GM18526 (cell line): ENCODE data around the gene PDIA2.

ENCODE experiments used
- POLR2A ChIP-seq: IDR thresholded peaks from 3 replicates; pipeline ENCODE4 v1.6.1; 2011; ENCODE audit not compliant: insufficient read length; ENCODE audit errors: extremely low read depth

PDIA2 gene

DNA sequence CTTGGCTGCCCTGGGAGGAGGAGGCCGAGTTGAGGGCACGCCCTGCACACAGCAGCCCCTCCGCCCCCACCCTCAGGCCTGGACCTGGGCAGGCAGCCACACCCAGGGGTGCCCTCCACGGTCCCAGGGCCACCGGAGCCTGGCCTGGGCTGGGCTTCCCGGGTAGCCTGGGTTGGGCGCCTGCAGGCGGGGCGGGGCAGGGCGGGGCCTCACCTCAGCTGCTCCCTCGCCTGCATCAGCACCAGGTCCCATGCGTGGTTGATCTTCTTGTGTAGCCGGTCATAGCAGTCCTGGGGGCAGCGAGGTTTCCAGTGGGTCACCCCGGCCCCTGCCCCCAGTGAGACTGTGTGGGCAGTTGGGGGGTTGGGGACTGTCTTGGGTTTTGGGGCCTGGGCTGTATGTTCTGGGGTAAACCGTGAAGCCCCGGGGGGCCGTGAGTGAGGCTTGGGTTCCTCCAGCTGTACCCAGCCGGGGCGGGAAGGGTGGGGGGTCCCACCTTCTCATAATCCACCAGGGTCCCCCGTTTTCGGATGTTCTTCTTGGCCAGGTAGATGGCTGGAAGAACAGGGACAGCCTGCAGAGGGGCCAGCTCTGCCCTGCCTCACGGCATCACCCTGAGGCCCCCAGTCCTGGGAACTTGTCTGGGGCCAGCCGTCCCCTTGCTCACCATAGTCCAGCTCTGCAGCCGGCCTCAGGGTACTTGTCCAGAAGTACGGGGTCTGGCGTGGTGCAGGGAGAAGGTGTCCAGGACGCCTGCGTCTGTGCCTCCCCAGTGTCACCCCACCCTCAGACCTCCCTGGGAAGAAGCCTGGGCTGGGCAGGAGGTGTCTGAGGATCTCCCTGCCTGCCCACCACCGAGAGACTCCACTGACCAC is 9.2 kb upstream of the PDIA2 start:
- no peak for TF ChIP-seq POLR2A

DNA sequence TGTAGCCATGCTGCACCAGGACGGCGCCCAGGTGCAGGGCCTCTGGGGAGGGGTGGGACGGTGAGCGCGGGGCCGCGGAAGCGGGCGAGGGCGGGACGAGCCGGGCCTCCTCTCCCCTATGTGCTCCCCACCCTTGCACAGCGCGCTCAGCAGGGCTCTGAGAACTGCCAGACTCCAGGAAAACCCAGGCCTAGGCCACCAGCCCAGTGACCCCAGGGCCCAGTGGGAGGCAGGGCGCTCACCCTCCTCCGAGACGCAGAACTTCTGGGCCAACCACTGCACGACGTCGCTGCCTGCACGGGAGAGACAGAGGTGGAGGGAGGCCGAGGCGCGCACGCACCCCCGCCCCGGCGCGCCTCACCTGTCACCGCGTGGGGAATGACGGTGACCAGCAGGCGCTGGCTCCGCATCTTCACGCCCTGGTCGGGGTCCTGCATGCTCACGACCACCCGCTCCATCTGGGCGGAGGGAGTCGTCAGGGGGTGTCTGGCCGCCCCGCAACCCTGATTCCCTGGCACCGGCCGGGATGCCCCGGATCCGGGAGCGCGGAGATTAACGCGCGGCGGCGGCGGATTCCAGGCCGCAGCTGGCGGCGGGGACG is 7.8 kb upstream of the PDIA2 start:
- no peak for TF ChIP-seq POLR2A

DNA sequence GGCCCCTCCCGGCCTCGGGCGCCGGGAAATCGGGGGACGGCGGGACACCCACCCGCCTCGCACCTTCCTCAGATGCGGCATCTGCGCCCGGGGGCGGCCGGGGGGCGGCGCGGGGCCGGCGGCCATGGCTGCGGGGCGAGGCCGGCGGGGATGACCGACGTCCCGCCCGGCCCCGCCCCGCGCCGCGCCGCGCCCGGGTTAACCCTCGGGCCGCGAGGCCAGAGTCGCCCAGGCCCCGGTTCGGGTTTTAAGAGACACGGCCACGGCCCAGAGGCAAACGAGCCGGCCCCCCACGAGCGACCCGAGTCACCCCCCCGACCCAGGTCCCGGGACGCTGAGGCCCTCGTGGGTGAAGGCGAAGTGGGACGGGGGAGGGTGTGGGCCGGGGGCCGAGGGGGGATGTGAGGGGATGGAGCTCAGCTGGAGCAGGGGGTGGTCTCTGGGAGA is 7.2 kb upstream of the PDIA2 start, which contains the start of gene RGS11:
Gene RGS11 (minus strand): TSS at position 159 of the 447 bp plus-strand sequence. CDS start 33 bp downstream, at position 126.
- TF ChIP-seq POLR2A, result no peak

DNA sequence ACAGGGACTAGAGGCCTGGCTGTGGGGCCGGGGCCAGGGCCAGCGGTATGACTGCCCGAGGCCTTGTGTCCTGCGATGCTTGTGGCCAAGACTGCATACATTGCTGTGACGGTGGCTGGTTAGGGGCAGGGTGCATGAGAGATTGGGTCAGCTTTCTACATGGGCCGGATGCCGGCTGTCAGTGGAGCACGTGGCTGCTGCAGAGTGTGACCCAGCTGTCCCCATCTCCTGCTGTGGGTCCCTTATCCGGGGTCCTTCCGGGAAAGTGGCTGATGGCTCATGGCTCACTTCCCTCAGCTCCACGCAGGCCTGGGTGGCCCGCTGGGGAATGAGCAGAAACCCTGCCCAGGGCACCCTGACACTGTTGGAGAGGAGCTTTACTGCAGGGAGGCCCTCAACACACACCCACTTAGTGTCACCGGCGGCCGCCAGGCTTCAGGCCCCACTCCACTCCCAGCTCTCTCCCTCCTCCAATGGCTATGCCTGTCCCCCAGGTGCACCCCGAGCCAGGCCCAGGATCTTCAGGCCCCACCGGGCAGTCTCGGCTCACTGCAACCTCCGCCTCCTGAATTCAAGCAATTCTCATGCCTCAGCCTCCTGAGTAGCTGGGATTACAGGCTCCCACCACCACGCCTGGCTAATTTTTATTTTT is 6.4 kb upstream of the PDIA2 start:
- TF ChIP-seq POLR2A, result no peak

DNA sequence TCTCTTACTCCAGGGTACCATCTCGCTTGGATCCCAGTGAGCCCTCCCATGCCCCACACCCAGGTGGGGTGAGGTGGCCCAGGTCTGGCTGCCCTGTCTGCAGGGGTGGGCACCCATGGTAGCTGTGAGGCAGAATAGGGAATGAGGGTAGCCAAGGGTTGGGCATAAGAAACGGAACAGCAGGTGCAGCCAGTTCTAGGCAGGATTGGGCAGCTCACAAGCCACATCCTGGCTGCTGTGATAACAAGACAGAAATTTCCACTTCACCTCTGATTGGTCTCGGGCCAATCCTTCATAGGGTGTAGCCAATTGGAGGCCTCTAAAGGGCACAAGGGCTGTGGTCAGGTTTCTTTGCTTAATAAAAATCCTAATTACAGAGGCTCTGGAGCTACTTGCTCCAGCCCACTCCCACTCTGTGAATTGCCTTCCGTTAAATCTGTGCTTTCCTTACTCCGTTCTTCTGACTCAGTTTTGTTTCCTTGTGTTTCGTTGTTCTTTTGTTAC is 4.0 kb upstream of the PDIA2 start:
- no peak for TF ChIP-seq POLR2A

DNA sequence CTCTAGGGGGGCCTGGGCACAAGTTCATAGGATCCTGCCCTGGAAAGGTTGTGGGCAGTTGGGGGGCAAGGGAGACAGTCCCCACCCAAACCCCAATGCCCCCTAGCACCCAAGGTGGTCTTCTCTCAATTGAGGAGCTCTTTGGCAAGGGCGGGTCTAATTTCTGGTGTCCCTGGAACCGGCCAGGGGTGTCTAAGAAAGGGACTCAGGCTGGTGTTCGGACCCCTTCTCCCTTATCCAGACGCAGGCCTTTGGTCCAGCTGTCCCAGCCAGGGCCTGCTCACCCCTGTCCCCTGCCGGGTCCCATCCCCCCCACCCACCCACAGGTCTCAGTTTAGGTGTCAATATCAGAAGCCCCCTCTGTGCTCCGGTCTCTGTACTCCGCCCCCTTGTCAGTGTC is 3.4 kb upstream of the PDIA2 start:
- no peak for TF ChIP-seq POLR2A

DNA sequence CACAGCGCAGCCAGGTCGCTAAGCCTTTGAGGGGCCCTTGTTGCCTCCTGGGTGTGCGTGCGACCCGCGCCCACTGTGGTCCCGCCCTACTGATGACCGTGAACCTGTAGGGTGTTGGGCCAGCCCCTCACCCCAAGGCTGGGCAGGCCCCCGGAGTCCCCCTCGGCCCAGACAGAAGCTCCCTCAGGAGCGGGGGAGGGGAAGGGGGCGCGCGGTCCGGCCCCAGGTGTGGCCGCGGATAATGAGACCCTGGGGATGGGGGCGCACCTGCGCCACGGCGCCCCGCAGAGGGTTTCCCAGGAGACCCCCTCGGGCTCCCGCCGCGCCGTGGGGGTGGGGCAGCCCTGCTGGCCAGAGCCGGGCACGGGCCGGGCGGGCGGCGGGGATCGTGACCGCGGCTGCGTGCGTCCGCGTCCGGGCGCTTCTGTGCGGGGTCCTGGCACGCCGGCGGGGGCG is 2.9 kb upstream of the PDIA2 start:
- TF ChIP-seq POLR2A, result no peak

DNA sequence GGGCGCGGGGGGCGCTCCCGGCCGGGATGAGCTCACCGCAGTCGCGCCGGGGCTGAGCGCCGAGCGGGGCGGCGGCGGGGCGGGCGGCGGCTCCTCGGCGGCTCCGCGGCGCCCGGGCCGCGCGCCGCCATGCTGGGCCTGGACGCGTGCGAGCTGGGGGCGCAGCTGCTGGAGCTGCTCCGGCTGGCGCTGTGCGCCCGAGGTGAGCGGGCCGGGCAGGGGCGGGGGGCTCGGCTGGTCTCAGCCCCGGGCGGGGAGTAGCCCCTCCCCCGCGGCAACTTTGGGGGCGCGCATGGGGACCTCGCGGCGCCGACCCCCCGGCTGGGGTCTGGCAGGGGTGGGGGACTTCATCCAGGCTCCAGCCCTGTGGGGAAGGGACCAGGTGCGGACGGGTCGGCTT is 2.4 kb upstream of the PDIA2 start, which contains the start of gene ARHGDIG:
Gene ARHGDIG (plus strand): TSS at position 40 of the 400 bp plus-strand sequence. CDS start 90 bp downstream, at position 130.
- no peak for TF ChIP-seq POLR2A

DNA sequence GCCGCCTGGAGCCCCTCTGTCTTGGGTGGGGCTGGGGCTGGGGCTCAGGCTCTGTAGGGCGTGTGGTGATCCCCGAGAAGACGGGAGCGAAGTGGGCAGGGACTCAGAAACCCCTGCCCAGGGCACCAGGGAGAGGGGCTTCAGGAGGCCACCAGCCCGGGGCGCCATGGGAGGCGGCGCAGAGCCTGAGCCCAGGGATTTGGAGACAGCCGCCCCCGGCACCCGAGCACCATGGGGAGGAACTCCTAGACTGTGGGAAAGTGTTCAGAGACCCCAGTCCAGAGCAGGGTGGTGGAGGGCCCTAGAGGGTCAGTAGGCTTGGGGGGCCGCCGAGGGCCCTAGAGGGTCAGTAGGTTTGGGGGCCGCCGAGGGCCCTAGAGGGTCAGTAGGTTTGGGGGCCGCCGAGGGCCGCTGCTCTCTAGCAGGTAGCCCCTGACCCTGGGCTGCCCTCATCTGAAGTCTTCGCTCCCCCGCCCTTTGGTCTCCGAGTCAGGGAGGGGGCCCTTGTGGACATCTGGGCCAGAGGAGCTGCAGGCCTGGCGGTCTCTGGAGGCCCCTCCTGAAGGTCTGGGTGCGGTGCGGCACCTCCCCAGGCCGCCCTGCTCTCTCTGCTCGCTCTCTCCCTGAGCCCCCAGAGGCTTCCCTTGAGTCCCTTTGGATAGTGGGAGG is 1.8 kb upstream of the PDIA2 start:
- no peak for TF ChIP-seq POLR2A

DNA sequence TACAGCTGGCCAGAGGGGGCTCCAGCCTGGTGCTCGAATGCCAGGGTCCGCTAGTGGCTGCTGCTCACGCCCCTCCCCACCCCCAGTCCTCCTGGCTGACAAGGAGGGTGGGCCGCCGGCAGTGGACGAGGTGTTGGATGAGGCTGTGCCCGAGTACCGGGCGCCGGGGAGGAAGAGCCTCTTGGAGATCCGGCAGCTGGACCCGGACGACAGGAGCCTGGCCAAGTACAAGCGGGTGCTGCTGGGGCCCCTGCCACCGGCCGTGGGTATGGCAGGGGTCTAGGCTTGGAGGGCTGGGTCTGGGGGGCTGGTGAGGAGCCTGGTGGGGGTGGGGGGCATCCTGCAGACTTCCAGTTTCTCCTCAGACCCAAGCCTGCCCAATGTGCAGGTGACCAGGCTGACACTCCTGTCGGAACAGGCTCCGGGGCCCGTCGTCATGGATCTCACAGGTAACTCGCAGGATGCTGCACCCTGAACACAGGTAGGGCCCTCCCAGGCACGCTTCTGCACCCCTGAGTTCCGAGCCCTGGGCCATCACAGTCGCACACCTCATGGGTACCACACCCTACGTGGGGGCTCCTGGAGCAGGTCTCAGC is 1.2 kb upstream of the PDIA2 start:
- TF ChIP-seq POLR2A, result no peak

DNA sequence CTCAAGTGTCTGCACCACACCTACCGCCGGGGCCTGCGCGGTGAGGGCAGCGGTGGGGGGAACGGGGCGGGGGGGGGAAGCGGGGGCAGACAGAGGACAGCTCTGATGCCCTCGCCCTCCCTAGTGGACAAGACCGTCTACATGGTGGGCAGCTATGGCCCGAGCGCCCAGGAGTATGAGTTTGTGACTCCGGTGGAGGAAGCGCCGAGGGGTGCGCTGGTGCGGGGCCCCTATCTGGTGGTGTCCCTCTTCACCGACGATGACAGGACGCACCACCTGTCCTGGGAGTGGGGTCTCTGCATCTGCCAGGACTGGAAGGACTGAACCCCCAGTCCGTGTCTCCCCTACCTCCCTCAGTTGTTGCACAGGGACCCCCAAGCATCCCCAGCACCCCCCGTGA is 473 bp upstream of the PDIA2 start:
- no peak for TF ChIP-seq POLR2A

DNA sequence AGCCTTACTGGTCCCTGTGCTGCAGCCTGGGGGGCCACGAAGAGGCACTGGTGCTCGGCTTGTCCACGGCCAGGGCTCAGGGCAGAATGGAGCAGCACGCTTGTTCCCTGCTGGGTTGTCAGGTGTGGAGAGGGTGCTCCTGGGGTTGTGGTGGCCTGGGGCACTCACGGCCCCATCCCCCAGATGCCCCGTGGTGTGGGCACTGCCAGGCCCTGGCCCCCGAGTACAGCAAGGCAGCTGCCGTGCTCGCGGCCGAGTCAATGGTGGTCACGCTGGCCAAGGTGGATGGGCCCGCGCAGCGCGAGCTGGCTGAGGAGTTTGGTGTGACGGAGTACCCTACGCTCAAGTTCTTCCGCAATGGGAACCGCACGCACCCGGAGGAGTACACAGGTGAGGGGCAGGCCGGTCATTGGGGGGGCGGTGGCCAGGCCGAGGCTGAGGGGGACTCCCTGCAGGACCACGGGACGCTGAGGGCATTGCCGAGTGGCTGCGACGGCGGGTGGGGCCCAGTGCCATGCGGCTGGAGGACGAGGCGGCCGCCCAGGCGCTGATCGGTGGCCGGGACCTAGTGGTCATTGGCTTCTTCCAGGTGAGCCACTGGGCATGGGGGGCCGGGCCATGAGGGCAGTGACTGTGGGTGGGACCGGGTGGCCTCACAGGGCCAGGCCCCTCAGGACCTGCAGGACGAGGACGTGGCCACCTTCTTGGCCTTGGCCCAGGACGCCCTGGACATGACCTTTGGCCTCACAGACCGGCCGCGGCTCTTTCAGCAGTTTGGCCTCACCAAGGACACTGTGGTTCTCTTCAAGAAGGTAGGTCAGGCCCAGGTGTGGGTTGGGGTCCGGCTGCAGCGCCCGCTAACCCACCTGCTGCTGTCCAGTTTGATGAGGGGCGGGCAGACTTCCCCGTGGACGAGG is 1.5 kb downstream of the PDIA2 start:
- TF ChIP-seq POLR2A, result no peak
